ENCODE measurements around the gene NOC2L. TPM values are rescaled to one million over a fixed set of nuclear protein-coding genes. Genes with fewer than 3 reads are reported as not detected.
A peak's percentile ranks its signal among the peaks of the same experiment; 100 is the strongest.

The NOC2L gene
- total RNA-seq, 1 donor from 2014 or later = 95.6 TPM

DNA sequence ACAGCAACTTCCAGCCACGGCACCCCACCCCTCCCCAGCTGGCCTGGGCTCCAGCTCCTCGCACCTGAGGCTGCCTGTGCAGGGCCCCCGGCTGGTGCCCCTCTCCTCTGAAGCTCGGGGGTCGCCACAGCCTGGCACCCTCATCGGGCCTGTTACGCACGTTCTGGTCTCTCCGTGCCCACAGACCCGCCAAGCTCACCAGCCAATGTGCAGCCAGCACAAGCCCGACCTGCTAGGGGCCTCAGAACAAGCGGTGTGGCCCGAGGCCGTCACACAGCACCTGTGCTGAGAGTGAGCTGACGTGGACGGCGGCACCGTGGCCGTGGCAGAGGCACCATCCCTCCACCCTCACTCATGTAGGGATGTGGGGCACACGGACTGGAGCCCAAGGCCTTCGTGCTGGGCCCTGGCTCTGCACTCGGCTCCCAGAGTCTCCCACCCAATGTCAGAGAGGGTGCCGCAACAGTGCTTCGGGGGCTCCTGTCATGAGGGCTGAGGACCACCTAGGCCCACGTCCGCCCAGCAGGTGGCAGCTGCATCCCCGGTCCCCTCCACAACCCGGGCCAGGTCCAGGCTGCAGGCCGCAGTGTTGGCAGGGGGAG, 39.7 kb downstream of the NOC2L start:
- no peak for DNase-seq (ENCODE audit: low read depth)
- H3K27me3 ChIP-seq (ENCODE audit: control insufficient read depth, insufficient read depth, low read length) = peaks cover 83% of the 10 kb centered on the region
- TF ChIP-seq, protein P1, sequence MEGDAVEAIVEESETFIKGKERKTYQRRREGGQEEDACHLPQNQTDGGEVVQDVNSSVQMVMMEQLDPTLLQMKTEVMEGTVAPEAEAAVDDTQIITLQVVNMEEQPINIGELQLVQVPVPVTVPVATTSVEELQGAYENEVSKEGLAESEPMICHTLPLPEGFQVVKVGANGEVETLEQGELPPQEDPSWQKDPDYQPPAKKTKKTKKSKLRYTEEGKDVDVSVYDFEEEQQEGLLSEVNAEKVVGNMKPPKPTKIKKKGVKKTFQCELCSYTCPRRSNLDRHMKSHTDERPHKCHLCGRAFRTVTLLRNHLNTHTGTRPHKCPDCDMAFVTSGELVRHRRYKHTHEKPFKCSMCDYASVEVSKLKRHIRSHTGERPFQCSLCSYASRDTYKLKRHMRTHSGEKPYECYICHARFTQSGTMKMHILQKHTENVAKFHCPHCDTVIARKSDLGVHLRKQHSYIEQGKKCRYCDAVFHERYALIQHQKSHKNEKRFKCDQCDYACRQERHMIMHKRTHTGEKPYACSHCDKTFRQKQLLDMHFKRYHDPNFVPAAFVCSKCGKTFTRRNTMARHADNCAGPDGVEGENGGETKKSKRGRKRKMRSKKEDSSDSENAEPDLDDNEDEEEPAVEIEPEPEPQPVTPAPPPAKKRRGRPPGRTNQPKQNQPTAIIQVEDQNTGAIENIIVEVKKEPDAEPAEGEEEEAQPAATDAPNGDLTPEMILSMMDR (IDR thresholded peaks at IDR 0.05; ENCODE audit: insufficient read depth, low read length, poor library complexity, severe bottlenecking) = peak; percentile 3
- H3K4me3 ChIP-seq (ENCODE audit: low read depth, low read length) = no peak overlapping the region
- no peaks in the 10 kb centered on the region for H3K36me3 ChIP-seq (ENCODE audit: control insufficient read depth, insufficient read depth, low read length)

DNA sequence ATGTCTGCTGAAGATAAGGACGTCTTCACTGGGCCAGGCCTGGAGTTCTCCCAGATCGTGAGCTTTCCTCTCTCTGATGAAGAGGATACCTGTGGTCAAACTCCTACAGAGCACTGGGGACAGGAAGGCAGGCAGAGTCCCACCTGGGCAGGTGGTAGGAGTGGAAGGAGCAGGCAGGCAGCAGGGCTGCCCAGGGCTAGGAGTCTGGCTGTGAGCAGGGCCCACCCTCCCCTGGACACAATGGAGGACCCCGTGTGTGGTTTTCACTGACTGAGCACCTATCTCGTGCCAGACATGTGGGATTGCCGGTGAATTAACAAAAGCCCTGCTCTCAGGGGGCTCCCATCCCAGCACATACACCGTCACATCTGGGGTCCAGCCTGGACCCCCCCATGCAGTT, 40.2 kb downstream of the NOC2L start:
- DNase-seq (ENCODE audit: low read depth) = no peak
- Histone ChIP-seq H3K36me3 (ENCODE audit: control insufficient read depth, insufficient read depth, low read length) (no peaks in the 10 kb centered on the region), H3K27me3 (ENCODE audit: control insufficient read depth, insufficient read depth, low read length) (peaks cover 88% of the 10 kb centered on the region), H3K4me3 (ENCODE audit: low read depth, low read length) (no peak overlapping the region)
- TF ChIP-seq, protein P1 (IDR thresholded peaks at IDR 0.05; ENCODE audit: insufficient read depth, low read length, poor library complexity, severe bottlenecking) = no peak

DNA sequence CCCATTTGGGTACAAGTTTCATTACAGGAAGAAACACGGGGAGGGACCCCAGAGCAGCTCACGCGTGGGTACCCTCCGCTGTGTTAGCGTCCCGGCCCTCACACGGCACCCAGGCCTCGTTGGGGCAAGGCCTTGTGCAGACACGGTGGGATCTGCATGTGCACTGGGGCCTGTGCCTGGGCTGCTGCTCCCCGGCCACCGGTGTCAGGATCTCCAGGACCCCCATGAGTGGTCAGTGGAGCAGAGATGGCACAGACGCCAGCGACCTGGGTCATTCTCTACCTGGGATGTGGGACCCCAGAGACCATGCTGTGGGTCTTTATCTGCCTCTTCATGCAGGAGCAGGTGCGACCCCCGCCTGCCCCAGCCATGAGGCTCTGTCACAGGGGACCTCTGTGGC, 40.7 kb downstream of the NOC2L start:
- no peak overlapping the region for H3K4me3 ChIP-seq (ENCODE audit: low read depth, low read length)
- TF ChIP-seq, protein P1 (IDR thresholded peaks at IDR 0.05; ENCODE audit: insufficient read depth, low read length, poor library complexity, severe bottlenecking) = no peak
- H3K27me3 ChIP-seq (ENCODE audit: control insufficient read depth, insufficient read depth, low read length) = peaks cover 86% of the 10 kb centered on the region
- no peak for DNase-seq (ENCODE audit: low read depth)
- no peaks in the 10 kb centered on the region for H3K36me3 ChIP-seq (ENCODE audit: control insufficient read depth, insufficient read depth, low read length)

DNA sequence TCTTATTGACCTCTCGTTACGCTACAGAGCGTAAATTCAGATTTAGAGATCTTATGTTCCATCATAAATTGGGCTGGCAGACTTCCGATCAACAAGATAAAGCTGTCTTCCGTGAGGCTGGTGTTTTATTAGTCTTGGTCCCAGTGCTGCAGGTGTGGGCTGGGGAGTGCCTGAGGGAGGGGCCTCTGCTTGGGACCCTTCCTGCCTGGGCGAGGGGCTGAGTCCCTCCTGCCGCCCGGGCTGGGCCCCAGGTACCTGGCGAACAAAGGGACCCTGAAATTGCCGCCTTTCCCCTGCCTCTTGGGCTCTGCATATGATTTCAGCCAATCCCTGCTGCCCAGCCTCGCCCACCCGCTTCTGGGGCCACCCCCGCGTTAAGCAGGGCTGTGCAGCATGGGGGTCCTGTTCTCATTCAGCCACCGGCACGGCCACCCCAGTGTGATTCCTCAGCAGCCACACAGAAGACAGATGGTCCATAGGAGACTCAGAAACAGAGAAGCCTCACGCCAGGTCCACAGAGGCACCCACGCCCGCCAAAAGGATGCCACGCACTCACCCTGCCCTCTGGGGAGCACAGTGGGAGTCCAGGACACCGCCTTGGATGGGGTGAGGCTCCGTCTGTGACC, 41.5 kb downstream of the NOC2L start:
- Histone ChIP-seq H3K27me3 (ENCODE audit: control insufficient read depth, insufficient read depth, low read length) (peaks cover 79% of the 10 kb centered on the region), H3K4me3 (ENCODE audit: low read depth, low read length) (no peak overlapping the region), H3K36me3 (ENCODE audit: control insufficient read depth, insufficient read depth, low read length) (no peaks in the 10 kb centered on the region)
- DNase-seq (ENCODE audit: low read depth) = no peak
- TF ChIP-seq, protein P1 (IDR thresholded peaks at IDR 0.05; ENCODE audit: insufficient read depth, low read length, poor library complexity, severe bottlenecking) = no peak

DNA sequence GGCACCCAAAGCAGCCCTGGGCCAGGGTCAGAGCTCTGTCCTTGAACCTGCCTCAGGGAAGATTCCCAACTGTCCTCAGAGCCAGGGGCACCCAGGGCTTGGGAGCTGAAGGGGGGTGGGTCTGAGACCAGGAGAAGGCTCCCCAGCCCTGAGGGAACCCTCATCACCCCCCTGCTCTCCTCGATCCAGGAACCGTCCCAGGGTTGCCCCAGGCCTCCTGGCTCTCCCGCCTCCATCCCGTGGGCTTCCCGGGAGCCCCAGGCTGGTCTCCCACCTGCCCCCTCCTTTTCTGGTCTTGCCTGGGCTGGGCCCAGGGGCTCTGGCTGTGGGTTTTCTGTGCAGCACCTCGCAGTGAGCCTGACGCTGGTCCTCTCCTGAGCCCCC, 42.0 kb downstream of the NOC2L start:
- H3K36me3 ChIP-seq (ENCODE audit: control insufficient read depth, insufficient read depth, low read length) = no peaks in the 10 kb centered on the region
- no peak overlapping the region for H3K4me3 ChIP-seq (ENCODE audit: low read depth, low read length)
- H3K27me3 ChIP-seq (ENCODE audit: control insufficient read depth, insufficient read depth, low read length) = peaks cover 75% of the 10 kb centered on the region
- DNase-seq (ENCODE audit: low read depth) = no peak
- TF ChIP-seq, protein P1 (IDR thresholded peaks at IDR 0.05; ENCODE audit: insufficient read depth, low read length, poor library complexity, severe bottlenecking) = no peak
